ENCODE results near the gene ZMIZ1.

DNA sequence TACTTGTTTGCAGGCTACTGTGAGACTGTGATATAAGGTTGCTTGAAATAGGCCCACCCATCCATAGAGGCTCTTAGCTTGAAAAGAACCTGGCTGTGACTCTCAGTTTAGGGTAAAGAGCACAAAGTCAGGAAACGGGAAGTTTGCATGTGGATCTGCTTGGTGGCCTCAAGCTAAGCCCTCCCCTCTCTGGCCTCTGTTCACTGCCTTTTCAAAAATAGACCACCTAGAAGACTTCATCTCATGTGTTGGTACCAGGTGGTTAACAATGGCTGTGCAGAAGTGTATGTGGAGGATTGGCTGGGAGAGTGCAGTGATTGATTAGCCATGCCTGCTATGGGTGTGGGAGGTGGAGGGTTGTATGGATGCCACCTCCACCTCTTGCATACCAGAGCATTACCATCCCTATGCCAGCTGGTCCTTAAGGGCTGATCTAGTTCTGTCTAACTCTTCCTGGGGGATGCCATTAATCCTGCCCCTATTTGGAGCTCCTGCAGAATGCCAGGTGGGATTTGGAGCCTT is 122.0 kb downstream of the ZMIZ1 start:
- TF ChIP-seq, protein P1, sequence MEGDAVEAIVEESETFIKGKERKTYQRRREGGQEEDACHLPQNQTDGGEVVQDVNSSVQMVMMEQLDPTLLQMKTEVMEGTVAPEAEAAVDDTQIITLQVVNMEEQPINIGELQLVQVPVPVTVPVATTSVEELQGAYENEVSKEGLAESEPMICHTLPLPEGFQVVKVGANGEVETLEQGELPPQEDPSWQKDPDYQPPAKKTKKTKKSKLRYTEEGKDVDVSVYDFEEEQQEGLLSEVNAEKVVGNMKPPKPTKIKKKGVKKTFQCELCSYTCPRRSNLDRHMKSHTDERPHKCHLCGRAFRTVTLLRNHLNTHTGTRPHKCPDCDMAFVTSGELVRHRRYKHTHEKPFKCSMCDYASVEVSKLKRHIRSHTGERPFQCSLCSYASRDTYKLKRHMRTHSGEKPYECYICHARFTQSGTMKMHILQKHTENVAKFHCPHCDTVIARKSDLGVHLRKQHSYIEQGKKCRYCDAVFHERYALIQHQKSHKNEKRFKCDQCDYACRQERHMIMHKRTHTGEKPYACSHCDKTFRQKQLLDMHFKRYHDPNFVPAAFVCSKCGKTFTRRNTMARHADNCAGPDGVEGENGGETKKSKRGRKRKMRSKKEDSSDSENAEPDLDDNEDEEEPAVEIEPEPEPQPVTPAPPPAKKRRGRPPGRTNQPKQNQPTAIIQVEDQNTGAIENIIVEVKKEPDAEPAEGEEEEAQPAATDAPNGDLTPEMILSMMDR (IDR thresholded peaks at IDR 0.05; ENCODE audit: low read depth, low read length, missing input control): no peak
- TF ChIP-seq EGR1 (IDR thresholded peaks at IDR 0.05; ENCODE audit: low read depth in 2 of 2): no peak
- TF ChIP-seq RAD21 (IDR thresholded peaks at IDR 0.05): no peak
- no peak for TF ChIP-seq YY1 (IDR thresholded peaks at IDR 0.05)
- TF ChIP-seq, protein P2, sequence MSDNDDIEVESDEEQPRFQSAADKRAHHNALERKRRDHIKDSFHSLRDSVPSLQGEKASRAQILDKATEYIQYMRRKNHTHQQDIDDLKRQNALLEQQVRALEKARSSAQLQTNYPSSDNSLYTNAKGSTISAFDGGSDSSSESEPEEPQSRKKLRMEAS (IDR thresholded peaks at IDR 0.05): no peak
- TF ChIP-seq, protein P3, sequence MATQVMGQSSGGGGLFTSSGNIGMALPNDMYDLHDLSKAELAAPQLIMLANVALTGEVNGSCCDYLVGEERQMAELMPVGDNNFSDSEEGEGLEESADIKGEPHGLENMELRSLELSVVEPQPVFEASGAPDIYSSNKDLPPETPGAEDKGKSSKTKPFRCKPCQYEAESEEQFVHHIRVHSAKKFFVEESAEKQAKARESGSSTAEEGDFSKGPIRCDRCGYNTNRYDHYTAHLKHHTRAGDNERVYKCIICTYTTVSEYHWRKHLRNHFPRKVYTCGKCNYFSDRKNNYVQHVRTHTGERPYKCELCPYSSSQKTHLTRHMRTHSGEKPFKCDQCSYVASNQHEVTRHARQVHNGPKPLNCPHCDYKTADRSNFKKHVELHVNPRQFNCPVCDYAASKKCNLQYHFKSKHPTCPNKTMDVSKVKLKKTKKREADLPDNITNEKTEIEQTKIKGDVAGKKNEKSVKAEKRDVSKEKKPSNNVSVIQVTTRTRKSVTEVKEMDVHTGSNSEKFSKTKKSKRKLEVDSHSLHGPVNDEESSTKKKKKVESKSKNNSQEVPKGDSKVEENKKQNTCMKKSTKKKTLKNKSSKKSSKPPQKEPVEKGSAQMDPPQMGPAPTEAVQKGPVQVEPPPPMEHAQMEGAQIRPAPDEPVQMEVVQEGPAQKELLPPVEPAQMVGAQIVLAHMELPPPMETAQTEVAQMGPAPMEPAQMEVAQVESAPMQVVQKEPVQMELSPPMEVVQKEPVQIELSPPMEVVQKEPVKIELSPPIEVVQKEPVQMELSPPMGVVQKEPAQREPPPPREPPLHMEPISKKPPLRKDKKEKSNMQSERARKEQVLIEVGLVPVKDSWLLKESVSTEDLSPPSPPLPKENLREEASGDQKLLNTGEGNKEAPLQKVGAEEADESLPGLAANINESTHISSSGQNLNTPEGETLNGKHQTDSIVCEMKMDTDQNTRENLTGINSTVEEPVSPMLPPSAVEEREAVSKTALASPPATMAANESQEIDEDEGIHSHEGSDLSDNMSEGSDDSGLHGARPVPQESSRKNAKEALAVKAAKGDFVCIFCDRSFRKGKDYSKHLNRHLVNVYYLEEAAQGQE (IDR thresholded peaks at IDR 0.05): no peak
- TF ChIP-seq, protein P4, sequence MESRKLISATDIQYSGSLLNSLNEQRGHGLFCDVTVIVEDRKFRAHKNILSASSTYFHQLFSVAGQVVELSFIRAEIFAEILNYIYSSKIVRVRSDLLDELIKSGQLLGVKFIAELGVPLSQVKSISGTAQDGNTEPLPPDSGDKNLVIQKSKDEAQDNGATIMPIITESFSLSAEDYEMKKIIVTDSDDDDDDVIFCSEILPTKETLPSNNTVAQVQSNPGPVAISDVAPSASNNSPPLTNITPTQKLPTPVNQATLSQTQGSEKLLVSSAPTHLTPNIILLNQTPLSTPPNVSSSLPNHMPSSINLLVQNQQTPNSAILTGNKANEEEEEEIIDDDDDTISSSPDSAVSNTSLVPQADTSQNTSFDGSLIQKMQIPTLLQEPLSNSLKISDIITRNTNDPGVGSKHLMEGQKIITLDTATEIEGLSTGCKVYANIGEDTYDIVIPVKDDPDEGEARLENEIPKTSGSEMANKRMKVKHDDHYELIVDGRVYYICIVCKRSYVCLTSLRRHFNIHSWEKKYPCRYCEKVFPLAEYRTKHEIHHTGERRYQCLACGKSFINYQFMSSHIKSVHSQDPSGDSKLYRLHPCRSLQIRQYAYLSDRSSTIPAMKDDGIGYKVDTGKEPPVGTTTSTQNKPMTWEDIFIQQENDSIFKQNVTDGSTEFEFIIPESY (IDR thresholded peaks at IDR 0.05): no peak
